SIG-M5 treated with dmso at 0.1 percent for 504 hours (cell line): Measurements from ENCODE around the gene KCNJ11.

Source experiments
- DNase-seq: peaks from one replicate; lab custom pipeline; 2025; ENCODE audit not compliant: unreplicated experiment; lab: John Stamatoyannopoulos, UW

Gene KCNJ11

GRCh38 chr11:17408641-17409040, 20.2 kb upstream of the KCNJ11 start:
- DNase-seq: no peak

- DNase-seq: no peak
Observed at GRCh38 chr11:17408026-17408425, 19.6 kb upstream of the KCNJ11 start.

GRCh38 chr11:17407575-17407974, 19.1 kb upstream of the KCNJ11 start:
- DNase-seq: no peak

DNA sequence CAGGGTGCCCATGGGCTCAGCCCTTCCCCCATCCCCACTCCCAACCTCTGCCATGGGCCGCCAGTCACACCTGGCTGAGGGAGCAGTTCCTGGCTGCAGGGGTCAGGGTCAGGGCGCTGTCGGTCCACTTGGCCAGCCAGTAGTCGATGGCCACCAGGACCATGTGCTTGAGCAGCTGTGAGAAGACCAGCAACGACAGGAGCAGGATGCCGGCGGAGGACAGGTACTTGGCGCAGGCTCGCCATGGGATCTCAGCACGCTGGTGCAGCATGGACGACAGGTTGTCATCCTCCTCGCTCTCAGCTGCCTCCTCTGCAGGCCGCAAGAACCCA, 18.3 kb upstream of the KCNJ11 start:
- DNase-seq: no peak

- DNase-seq: no peak
Observed at GRCh38 chr11:17406082-17406817, 17.8 kb upstream of the KCNJ11 start.

DNA sequence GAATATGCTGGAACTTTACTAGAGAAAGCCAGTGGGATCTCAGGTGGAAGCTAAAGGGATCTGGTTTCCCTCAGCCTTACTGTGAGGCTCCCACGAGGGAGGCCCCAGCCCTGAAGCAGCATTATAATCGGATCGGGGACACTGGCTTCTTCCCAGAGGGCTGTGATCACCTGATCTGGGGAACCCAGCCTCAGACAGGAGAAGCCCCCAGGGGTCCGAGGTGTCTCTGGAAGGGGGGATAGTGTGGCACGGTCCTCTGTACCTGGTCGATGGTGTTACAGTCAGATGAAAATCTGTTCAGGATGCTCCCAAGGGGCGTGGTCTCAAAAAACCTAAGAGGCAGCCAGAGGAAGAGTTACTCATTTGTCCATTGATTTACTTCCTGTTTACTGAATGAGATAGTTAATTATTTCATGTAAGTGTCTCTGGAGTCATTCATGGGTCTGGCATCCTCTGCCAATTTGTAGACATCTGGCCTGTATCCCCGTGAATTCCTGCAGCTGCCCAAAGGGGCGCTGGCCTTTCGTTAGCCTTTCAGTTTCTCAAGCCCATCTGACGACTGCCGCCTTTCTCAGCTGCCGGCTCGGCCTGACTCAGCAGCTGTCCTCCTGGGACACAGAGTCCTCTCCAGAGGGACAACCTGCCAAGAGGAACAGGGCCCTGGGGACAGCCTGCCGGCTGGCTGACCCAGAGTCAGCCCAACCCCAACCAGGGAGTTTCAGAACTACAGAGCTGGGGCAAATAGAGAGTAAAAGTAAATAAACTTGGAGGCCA, 17.0 kb upstream of the KCNJ11 start:
- DNase-seq: no peak

DNA sequence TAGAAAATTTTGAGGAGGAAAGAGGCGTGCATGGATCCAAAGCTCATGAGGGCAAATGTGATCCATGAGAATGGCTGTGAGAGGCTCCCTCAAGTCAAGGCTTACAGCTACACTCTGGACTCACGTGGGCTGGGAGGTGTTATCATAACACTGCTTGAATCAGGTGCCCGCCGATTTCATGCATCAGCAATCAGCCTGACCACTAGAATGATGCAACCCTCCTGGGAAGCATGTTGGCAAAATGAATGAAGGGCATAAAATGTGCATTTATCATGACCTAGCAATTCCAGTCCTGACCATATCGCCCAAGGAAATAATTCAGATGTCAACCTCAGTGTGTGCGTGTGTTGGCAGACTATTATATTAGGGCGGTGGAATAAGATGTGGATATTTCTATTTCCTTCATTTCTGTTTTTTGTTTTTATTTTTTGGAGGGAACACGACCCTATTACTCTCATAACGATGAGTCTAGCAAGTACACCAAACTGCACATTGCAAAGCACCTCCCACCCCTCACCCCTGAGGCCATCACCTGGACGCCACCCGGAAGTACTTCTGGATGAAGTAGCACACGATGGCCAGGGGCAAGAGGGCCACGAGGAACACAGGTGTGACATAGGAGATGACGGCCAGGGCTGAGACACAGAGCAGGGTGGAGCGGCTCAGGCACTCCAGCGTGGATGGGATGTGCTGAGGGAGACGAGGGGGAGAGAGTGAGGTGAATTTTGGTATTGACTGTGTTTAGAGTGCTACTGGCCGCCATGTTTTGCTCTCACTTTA, 15.7 kb upstream of the KCNJ11 start:
- no peak for DNase-seq

- DNase-seq: no peak
Observed at GRCh38 chr11:17402486-17402885, 14.0 kb upstream of the KCNJ11 start.

- DNase-seq: no peak
Observed at GRCh38 chr11:17401841-17402240, 13.4 kb upstream of the KCNJ11 start.

GRCh38 chr11:17401316-17401715, 12.9 kb upstream of the KCNJ11 start:
- DNase-seq: no peak

DNA sequence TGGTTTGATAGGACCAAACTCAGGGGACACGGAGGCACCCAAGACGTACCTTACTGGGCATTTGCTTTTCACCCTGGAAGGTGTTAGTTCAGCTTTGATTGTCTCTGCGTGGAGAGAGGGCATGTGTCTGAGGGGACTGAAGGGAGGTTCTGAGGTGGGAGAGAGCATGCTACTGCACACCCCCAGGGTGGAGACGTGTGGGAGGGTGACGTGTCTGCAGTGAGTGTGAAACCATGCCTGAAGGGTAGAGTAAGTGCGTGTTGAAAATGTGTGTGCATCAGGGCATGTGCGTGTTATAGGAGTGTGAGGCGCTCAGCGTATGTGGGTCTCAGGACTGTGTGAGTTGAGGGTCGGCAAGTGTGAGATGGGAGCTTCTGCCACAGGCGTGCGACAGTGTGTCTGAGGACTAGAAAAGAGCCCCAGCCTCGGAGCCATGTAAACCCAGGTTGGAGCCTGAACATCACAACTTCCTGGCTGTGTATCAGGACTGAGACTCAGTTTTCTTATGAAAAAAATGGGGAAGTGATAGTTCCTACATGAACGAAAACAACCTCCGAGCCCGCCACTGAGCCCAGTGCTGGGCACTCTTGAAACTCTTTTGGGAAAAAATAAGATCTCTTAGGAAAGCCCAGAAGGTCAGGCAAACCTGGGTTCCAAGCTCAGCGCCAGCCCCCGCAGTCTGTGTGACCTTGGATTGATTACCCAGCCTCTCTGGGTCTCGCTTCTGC, 11.8 kb upstream of the KCNJ11 start:
- peak; percentile 6 for DNase-seq

GRCh38 chr11:17399236-17399635, 10.8 kb upstream of the KCNJ11 start:
- DNase-seq: no peak

- DNase-seq: no peak
Observed at GRCh38 chr11:17397311-17398002, 9.0 kb upstream of the KCNJ11 start.

DNA sequence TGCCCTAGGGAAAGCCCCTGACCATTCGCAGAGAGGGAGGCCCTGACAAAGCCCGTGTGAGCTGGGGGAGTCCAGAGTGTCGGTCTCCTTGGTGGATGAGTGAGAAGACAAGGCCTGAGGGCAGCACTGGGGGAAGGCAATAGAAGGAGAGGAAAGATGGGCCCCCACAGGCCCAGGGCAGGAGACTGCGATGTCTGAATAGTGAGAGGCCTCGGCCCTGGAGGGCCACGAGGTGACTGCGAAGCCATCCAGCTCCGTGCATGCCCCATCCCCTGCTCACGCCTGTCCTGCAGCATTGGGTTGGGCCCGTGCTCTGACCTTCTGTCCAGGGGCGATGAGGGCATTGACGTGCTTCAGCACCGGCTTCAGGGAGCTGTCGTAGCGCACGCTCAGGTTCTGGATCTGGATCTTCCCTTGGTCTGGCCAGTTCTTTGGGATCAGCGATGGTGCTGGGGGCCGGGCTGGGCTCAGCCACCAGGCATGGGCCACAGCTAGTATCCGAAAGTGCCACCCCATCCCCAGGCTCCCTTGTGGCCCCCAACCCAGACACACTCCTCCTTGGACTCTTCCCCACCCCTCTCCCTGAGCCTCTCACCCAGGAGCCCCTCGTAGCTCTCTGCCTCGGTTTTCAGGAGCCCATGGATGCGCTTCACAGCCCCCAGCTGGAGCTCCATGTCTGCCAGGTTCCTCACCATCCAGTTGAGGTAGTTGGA, 8.3 kb upstream of the KCNJ11 start:
- DNase-seq: no peak

DNA sequence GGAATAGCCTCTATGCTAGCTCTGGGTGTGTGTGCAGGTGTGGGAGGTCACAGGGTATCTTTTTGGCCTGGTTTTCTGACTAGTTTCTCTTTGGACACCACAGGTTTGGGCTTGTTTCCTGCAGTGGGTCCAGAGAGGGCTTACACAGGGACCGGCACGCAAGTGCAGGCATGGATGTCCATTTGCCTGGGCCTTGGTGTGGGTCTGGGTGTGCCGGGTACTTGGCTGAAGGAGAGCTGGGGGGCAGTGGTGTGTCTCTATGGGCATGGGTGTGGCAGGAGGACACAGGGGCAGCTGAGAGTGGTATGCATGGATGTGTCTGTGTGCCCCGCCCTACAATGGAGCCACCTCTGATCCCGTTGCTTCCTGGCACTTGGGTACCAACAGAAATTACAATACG, 7.5 kb upstream of the KCNJ11 start:
- no peak for DNase-seq

DNA sequence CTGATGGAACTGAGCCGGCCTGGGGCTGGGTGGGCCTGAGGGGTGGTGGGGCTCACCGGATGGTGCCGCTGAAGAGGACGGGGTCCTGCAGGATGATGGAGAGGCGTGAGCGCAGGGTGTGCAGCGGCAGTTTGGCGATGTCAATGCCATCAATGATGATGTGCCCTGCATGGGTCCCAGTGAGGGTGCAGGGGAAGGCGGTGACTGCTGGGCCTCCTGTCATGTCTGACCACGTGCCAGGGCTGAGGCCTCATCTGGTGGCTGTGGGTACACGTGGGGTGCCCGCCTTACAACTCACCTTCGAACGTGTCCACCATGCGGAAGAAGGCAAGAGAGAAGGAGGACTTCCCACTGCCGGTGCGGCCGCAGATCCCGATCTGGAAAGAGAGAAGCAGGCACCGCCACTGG, 7.1 kb upstream of the KCNJ11 start:
- DNase-seq: no peak

DNA sequence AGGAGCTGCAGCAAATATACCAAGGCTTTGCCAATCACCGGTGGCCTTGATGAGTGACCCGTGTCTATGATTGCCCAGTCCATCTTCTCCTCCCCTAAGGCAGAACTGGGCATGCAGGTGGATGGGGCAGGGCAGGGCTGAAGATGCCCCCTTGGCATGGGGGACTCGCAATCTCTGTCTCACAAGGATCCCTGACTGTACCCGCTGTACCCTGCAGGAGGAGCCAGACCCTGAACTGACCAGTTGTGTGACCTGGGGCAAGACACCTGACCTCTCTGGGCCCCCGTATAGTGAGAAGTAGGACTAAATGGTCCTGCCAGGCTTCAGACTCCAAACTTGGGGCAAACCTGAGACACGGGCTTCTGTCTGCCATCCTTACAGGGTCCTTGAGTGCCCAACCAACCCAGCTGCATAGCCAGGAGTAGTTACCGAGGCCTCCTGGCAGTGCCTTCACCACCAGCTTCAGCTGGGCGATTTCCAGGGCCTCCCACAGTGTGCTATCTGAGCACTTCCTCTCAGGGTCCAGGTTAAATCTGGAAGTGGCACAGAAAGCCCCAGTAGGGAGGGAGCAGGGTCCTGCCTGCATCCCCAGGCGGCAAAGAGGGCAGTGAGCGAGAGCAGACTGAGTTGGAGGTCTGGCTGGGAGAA, 6.4 kb upstream of the KCNJ11 start:
- no peak for DNase-seq

GRCh38 chr11:17393472-17393871, 5.0 kb upstream of the KCNJ11 start:
- no peak for DNase-seq

DNA sequence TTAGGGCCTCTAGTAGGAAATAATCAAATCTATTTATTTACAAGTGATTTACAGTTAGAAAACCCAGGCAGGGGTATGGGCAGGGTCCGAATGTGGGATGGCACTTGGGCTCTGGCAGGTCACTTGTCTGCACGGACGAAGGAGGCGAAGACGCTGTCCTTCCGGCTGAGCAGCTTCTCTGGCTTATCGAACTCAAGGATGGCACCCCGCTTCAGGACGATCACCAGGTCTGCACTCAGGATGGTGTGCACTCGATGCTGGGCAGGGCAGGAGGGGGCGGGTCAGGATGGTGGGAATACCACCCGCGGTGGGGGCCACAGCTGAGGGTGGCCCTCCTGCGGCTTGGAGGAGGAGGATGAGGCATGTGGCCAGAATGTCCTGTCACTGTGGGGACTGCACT, 4.4 kb upstream of the KCNJ11 start:
- DNase-seq: no peak
